WTC11 (cell line): ENCODE results near the gene UROC1. TPM values are rescaled to one million over a fixed set of nuclear protein-coding genes. Genes with fewer than 3 reads are reported as not detected.

Experiments
- total RNA-seq: library from RNA; stranded (reverse); gene quantifications from 3 replicates; pipeline ENCODE4 v1.2.3, GENCODE V29; 2021
- TF ChIP-seq, protein P1 (sequence below): fragments of 250-450 bp; sonication (Bioruptor Pico); IDR thresholded peaks from 2 replicates; pipeline ENCODE4 v1.9.0; 2021; ENCODE audit warnings: mild to moderate bottlenecking

UROC1 gene
- total RNA-seq, 1 experiment from 2014 or later = not detected

- TF ChIP-seq, protein P1, sequence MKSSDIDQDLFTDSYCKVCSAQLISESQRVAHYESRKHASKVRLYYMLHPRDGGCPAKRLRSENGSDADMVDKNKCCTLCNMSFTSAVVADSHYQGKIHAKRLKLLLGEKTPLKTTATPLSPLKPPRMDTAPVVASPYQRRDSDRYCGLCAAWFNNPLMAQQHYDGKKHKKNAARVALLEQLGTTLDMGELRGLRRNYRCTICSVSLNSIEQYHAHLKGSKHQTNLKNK (CRISPR knock-in tag) = no peak
Measured at GRCh38 chr3:126432361-126433104, 85.0 kb downstream of the UROC1 start (continued).

Other genes starting within 250 kb of the UROC1 start
- gene KLF15, start 160.4 kb downstream of the UROC1 start, total RNA-seq = 12.1 to 14.7 TPM (median 13.0 TPM) in 3 replicates
- 0.41 TPM in 1 of 3 replicates, not detected in the others for gene CFAP100, start 122.9 kb downstream of the UROC1 start, total RNA-seq
- gene ZXDC, start 41.9 kb downstream of the UROC1 start, total RNA-seq = 32.9 to 34.7 TPM (median 33.4 TPM) in 3 replicates
- gene CHST13, start 6.4 kb upstream of the UROC1 start, total RNA-seq = 4.1 to 6.8 TPM (median 6.4 TPM) in 3 replicates
- not detected in 3 replicates for gene C3orf22, start 41.2 kb upstream of the UROC1 start, total RNA-seq
- 6.8 to 7.0 TPM (median 6.9 TPM) in 3 replicates for gene TXNRD3, start 137.4 kb upstream of the UROC1 start, total RNA-seq
- 40.9 to 54.7 TPM (median 50.7 TPM) in 3 replicates for gene CHCHD6, start 186.5 kb upstream of the UROC1 start, total RNA-seq